Measurements from ENCODE around the gene PPP2R5C. TPM values are rescaled to one million over a fixed set of nuclear protein-coding genes. Genes with fewer than 3 reads are reported as not detected.

The PPP2R5C gene
- total and polyA plus RNA-seq, 2 of the 8 experiments (the other 6 are each of a cell fraction or from before 2014, with no cell fraction given), result 49.6 to 95.9 TPM

GRCh38 chr14:101965181-101965544 is 203.7 kb downstream of the PPP2R5C start (continued):
- TF ChIP-seq ATF2 (IDR thresholded peaks at IDR 0.05; ENCODE audit: low read length) (no peak), SUZ12 (IDR thresholded peaks at IDR 0.05; ENCODE audit: low read length) (no peak), EP300 (IDR thresholded peaks at IDR 0.05; ENCODE audit: borderline replicate concordance in 1 of 2, low read depth in 2 of 2, low read length in 2 of 2) (no peak), TAF7 (optimal IDR thresholded peaks at IDR 0.05; ENCODE audit: borderline replicate concordance, low read depth, low read length) (no peak), E2F6 (IDR thresholded peaks at IDR 0.05) (no peak), USF2 (IDR thresholded peaks at IDR 0.05; ENCODE audit: low read length) (peak; percentile 27; the same call in 1 of the 2 replicates), POLR2AphosphoS5 (IDR thresholded peaks at IDR 0.05; ENCODE audit: low read depth, low read length) (0 out of 2 replicates have a peak, but pooled peaks have one; percentile 4), RAD21 (IDR thresholded peaks at IDR 0.05 in 1 of 2, conservative IDR thresholded peaks at IDR 0.05 in 1 of 2; ENCODE audit: low read depth in 2 of 2, low read length in 2 of 2) (no peak), RBBP5 (IDR thresholded peaks at IDR 0.05; ENCODE audit: borderline replicate concordance, low read depth, low read length) (no peak), BRCA1 (IDR thresholded peaks at IDR 0.05; ENCODE audit: low read depth, low read length) (no peak), PHF8 (conservative IDR thresholded peaks at IDR 0.05; ENCODE audit: low read depth, low read length) (peak; percentile 21), CTCF (IDR thresholded peaks at IDR 0.05; ENCODE audit: control extremely low read depth in 1 of 3, insufficient read depth in 1 of 3, low read depth in 1 of 3, low read length in 3 of 3) (no peak), SRF (IDR thresholded peaks at IDR 0.05; ENCODE audit: low read depth, low read length) (no peak), MAX (IDR thresholded peaks at IDR 0.05) (no peak), SIN3A (conservative IDR thresholded peaks at IDR 0.05 in 1 of 2, IDR thresholded peaks at IDR 0.05 in 1 of 2; ENCODE audit: low read depth in 1 of 2, low read length in 2 of 2) (no peak; a peak in 1 of 4 replicates), BACH1 (IDR thresholded peaks at IDR 0.05; ENCODE audit: low read length) (no peak), KDM4A (IDR thresholded peaks at IDR 0.05; ENCODE audit: low read depth, low read length, severe bottlenecking) (peak; percentile 41), ZNF274 (IDR thresholded peaks at IDR 0.05; ENCODE audit: borderline replicate concordance, extremely low read depth, low read length) (no peak)
